Fibroblast of villous mesenchyme (primary cell): ENCODE results near the gene CTBP1. TPM values are rescaled to one million over a fixed set of nuclear protein-coding genes. Genes with fewer than 3 reads are reported as not detected.

Experiments
- DNase-seq: peaks from one replicate; pipeline ENCODE4 v3.0.0-alpha.2; 2010; ENCODE audit warnings: low read depth
- H3K4me3 ChIP-seq: 2 replicates; pipeline ENCODE4 v1.5.1; 2011; ENCODE audit warnings: low read depth, mild to moderate bottlenecking, low read length
- CTCF ChIP-seq: IDR thresholded peaks from 2 replicates; pipeline ENCODE4 v1.5.1; 2012; ENCODE audit warnings: low read depth, mild to moderate bottlenecking, low read length; ENCODE audit not compliant: insufficient read depth
- total RNA-seq: library from RNA; depleted of rRNA; stranded (reverse); fragments of >200 nt; gene quantifications from 2 replicates; pipeline ENCODE4 v1.2.3, GENCODE V29; 2012

The CTBP1 gene
- total RNA-seq, 1 donor, result 235 TPM

- TF ChIP-seq CTCF, result no peak
- H3K4me3 ChIP-seq, result no peak overlapping the region
- no peak for DNase-seq
Measured at GRCh38 chr4:1182313-1182712, 66.6 kb downstream of the CTBP1 start.

GRCh38 chr4:1180663-1181062 is 68.3 kb downstream of the CTBP1 start:
- no peak for DNase-seq
- no peak overlapping the region for H3K4me3 ChIP-seq
- TF ChIP-seq CTCF, result no peak

GRCh38 chr4:1179976-1180375 is 69.0 kb downstream of the CTBP1 start:
- DNase-seq, result no peak
- no peak for TF ChIP-seq CTCF

GRCh38 chr4:1179089-1179441 is 69.9 kb downstream of the CTBP1 start:
- TF ChIP-seq CTCF, result no peak
- no peak overlapping the region for H3K4me3 ChIP-seq
- no peak for DNase-seq

More at GRCh38 chr4:1179976-1180375, 69.0 kb downstream of the CTBP1 start:
- H3K4me3 ChIP-seq, result no peak overlapping the region

- no peak for DNase-seq
- TF ChIP-seq CTCF, result no peak
- H3K4me3 ChIP-seq, result no peak overlapping the region
Measured at GRCh38 chr4:1178300-1179088, 70.4 kb downstream of the CTBP1 start.

GRCh38 chr4:1177274-1178141 is 71.4 kb downstream of the CTBP1 start:
- DNase-seq, result peak; percentile 47

More at GRCh38 chr4:1177274-1178141, 71.4 kb downstream of the CTBP1 start:
- TF ChIP-seq CTCF, result no peak
- no peak overlapping the region for H3K4me3 ChIP-seq
